ENCODE data around the gene LIPK. TPM values are rescaled to one million over a fixed set of nuclear protein-coding genes. Genes with fewer than 3 reads are reported as not detected.
"Not testable (repeated sequence)": the region's sequence is repeated elsewhere in the genome, so short reads cannot be mapped to it uniquely, and the experiment has no call there.

Gene LIPK
- total and polyA plus RNA-seq, 8 donors: not detected

DNA sequence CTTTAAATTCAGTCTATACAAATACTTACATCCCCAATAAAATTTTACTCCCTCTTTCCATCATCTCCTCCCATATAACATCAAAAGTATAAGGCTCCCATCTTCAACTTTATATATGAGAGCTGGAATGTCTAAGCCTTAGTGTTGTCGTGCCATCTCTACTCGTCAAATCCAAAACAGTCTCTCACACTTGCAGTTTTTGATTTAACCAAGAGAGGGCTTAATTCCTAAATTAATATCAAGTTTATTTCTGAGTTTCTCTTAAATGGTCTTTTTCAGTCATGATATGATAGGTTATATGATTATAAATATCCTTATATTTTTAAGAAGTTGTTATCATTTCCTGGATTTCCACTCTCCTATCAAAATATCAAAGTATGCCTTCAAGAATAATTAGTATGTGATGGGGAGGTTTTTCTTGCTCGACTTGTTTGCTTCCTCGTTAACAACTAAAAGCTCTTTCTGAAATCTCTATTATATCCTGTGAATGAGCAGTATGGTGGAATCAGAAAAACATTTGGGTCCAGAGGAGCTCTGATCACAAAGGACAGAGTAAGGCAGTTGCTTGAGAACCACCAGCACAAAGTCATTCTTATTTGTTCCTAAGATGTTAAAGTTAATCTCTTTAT, 12.5 kb upstream of the LIPK start:
- no peaks in the 10 kb centered on the region for H3K27me3 ChIP-seq
- DNase-seq: no peak

DNA sequence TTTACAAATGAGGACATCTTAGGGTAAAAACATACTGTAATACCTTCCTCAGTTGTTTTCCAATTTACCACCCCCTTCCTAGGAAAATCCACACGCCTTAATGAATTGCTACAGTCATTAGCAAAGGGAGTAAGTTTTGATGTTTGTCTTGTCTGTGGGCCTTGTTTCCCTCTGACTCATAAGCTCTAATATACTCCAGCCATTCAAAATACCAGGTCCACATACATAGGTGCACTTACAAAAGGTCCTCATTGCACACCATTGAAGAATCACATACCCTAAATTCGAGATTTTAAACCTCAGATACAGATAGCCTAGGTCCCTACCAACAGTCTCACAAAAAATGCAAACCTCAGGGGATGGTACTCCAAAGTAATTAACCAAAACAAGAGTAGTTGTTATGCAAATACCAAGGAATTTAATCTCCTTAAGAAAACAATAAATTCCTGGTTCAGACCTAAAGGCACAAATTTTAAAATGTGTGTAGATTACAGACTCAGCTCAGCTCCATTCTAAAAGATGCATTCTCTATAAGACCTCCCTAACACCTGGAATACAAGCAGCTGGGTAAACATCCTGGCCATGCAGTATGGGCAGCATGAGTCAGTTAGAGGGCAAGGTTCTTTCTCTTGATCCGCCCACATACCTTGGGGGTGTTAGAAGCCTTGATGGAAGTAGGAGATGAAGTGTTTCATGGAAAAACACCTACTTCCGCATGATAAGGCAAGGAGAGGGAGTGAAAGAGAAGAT, 3.0 kb upstream of the LIPK start:
- ATAC-seq (peak; percentile 61), DNase-seq (no peak)
- peaks cover 0 to 3% of the 10 kb centered on the region in 2 donors for H3K4me1 ChIP-seq
- intact Hi-C loops (cut with DNase I): no loop called here
- no peaks in the 10 kb centered on the region for H3K27me3 ChIP-seq
- H3K36me3 ChIP-seq: no peaks in the 10 kb centered on the region
- no peak overlapping the region for H3K4me3 ChIP-seq
- TF ChIP-seq, protein P1, sequence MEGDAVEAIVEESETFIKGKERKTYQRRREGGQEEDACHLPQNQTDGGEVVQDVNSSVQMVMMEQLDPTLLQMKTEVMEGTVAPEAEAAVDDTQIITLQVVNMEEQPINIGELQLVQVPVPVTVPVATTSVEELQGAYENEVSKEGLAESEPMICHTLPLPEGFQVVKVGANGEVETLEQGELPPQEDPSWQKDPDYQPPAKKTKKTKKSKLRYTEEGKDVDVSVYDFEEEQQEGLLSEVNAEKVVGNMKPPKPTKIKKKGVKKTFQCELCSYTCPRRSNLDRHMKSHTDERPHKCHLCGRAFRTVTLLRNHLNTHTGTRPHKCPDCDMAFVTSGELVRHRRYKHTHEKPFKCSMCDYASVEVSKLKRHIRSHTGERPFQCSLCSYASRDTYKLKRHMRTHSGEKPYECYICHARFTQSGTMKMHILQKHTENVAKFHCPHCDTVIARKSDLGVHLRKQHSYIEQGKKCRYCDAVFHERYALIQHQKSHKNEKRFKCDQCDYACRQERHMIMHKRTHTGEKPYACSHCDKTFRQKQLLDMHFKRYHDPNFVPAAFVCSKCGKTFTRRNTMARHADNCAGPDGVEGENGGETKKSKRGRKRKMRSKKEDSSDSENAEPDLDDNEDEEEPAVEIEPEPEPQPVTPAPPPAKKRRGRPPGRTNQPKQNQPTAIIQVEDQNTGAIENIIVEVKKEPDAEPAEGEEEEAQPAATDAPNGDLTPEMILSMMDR (IDR thresholded peaks at IDR 0.05): no peak
- H3K9me3 ChIP-seq: no peaks in the 10 kb centered on the region
- no peak overlapping the region for H3K27ac ChIP-seq

More for the DNA sequence above, 12.5 kb upstream of the LIPK start:
- Histone ChIP-seq H3K27ac (no peak overlapping the region), H3K36me3 (no peaks in the 10 kb centered on the region), H3K4me1 (no peaks in the 10 kb centered on the region), H3K4me3 (no peak overlapping the region), H3K9me3 (no peaks in the 10 kb centered on the region)
- no peak for ATAC-seq
- TF ChIP-seq, protein P1 (IDR thresholded peaks at IDR 0.05): no peak
- intact Hi-C loops (cut with DNase I): loop anchor here in 1 of 2 donors (10.0 kb wide), 1 partner anchor 111 kb away; the partner anchor contains the start of gene LIPM

GRCh38 chr10:88707429-88708155, 1.5 kb downstream of the LIPK start:
- intact Hi-C loops (cut with DNase I): no loop called here
- H3K4me3 ChIP-seq: no peak overlapping the region
- ATAC-seq: peak; percentile 31
- H3K9me3 ChIP-seq: no peaks in the 10 kb centered on the region
- TF ChIP-seq, protein P1 (IDR thresholded peaks at IDR 0.05): no peak
- no peak overlapping the region for H3K27ac ChIP-seq
- peaks cover 0 to 3% of the 10 kb centered on the region in 2 donors for H3K4me1 ChIP-seq
- H3K36me3 ChIP-seq: no peaks in the 10 kb centered on the region
- peak in 1 of 4 donors; percentile 21 for DNase-seq
- no peaks in the 10 kb centered on the region for H3K27me3 ChIP-seq

DNA sequence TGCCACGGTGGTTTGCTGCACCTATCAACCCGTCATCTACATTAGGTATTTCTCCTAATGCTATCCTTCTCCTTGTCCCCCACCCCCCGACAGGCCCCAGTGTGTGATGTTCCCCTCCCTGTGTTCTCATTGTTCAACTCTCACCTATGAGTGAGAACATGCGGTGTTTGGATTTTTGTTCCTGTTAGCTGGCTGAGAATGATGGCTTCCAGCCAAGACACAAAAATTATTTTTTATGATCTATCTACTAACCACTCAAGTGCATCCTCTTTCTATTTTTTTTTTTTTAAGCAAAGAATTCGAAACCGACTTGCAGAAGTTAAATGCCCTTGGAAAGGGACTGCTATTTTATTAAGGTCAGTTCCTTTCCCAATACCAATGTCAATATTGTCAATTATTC, 3.3 kb downstream of the LIPK start:
- ATAC-seq; H3K4me3 ChIP-seq; DNase-seq; H3K9me3 ChIP-seq; H3K36me3 ChIP-seq; H3K27me3 ChIP-seq; intact Hi-C loops (cut with DNase I); H3K4me1 ChIP-seq; H3K27ac ChIP-seq: not testable (repeated sequence)

DNA sequence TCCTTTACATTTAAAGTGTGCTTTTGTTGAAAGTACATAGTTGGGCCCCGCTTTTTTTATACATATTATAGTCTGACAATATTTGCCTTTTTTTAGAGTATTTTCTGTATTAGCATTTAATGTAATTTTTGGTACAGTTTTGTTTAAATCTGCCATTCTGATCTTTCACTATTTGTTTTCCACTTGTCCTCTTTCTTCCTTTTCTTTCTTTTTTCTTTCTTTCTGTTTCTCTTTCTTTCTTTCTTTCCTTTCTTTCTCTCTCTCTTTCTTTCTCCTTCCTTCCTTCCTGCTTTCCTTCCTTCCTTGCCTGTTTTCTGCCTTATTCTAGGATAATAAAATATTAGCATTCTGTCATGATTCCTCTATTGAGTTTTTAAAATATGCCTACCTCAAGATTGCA, 9.5 kb downstream of the LIPK start:
- TF ChIP-seq, protein P1 (IDR thresholded peaks at IDR 0.05): no peak
- H3K36me3 ChIP-seq: no peaks in the 10 kb centered on the region
- H3K9me3 ChIP-seq: no peaks in the 10 kb centered on the region
- H3K4me1 ChIP-seq: no peaks in the 10 kb centered on the region
- no peak overlapping the region for H3K27ac ChIP-seq
- DNase-seq: no peak
- H3K27me3 ChIP-seq: no peaks in the 10 kb centered on the region
- no peak overlapping the region for H3K4me3 ChIP-seq
- ATAC-seq: no peak
- intact Hi-C loops (cut with DNase I): no loop called here

Measured in left lung (tissue), 10 donors.